Mucosa of rectum (tissue), 2 donors: ENCODE data around the gene CYTH4.
"Not testable (repeated sequence)": the region's sequence is repeated elsewhere in the genome, so short reads cannot be mapped to it uniquely, and the experiment has no call there.

Experiments used
- H3K27ac ChIP-seq, 2 donors: one replicate each; pipeline ENCODE4 v1.7.0; 2013; ENCODE audit warnings: inconsistent platforms in 2 of 2, low read depth in 2 of 2, low read length in 2 of 2
- H3K27me3 ChIP-seq, 2 donors: one replicate each; pipeline ENCODE4 v1.7.0; 2013; ENCODE audit warnings: low read length in 2 of 2; ENCODE audit not compliant: control insufficient read depth in 2 of 2, insufficient read depth in 2 of 2
- H3K36me3 ChIP-seq, 2 donors: one replicate each; pipeline ENCODE4 v1.7.0; 2013; ENCODE audit warnings: low read length in 2 of 2; ENCODE audit not compliant: control insufficient read depth in 2 of 2, insufficient read depth in 2 of 2
- H3K4me1 ChIP-seq, 2 donors: one replicate each; pipeline ENCODE4 v1.7.0; 2013; ENCODE audit warnings: low read length in 2 of 2, mild to moderate bottlenecking in 1 of 2; ENCODE audit not compliant: control insufficient read depth in 2 of 2, insufficient read depth in 2 of 2
- H3K4me3 ChIP-seq, 2 donors: one replicate each; pipeline ENCODE4 v1.7.0; 2013; ENCODE audit warnings: low read length in 2 of 2
- H3K9ac ChIP-seq, 2 donors: one replicate each; pipeline ENCODE4 v1.7.0; 2013; ENCODE audit warnings: low read length in 2 of 2, low read depth in 1 of 2, mild to moderate bottlenecking in 1 of 2
- H3K9me3 ChIP-seq, 2 donors: one replicate each; pipeline ENCODE4 v1.7.0; 2013; ENCODE audit warnings: low read length in 2 of 2; ENCODE audit not compliant: control insufficient read depth in 2 of 2
- donor health status: healthy.
- donor health status: Normal muscosa, but diverticular disease.

The CYTH4 gene

GRCh38 chr22:37282385-37282677 is at the start of gene CYTH4:
TSS of gene CYTH4 (plus strand) at chr22:37282508. CDS start at chr22:37282570, 62 bp downstream.
- Histone ChIP-seq H3K36me3 (no peaks in the 10 kb centered on the region), H3K9ac (peak within 1 kb of the TSS; percentile 34 to 80), H3K4me3 (peak within 1 kb of the TSS; percentile 66 to 76), H3K4me1 (no peaks in the 10 kb centered on the region), H3K27ac (peak within 1 kb of the TSS; percentile 40 to 81), H3K9me3 (no peaks in the 10 kb centered on the region), H3K27me3 (peaks cover 2 to 6% of the 10 kb centered on the region in 2 donors)

- peaks cover 16 to 35% of the 10 kb centered on the region in 2 donors for H3K4me1 ChIP-seq
- H3K27me3 ChIP-seq, H3K36me3 ChIP-seq, H3K4me3 ChIP-seq, H3K9me3 ChIP-seq, H3K9ac ChIP-seq, H3K27ac ChIP-seq: not testable (repeated sequence)
Observed at GRCh38 chr22:37233371-37233750, 48.9 kb upstream of the CYTH4 start.

GRCh38 chr22:37233751-37234631 is 48.3 kb upstream of the CYTH4 start:
- H3K27me3 ChIP-seq = no peaks in the 10 kb centered on the region
- no peak overlapping the region for H3K4me3 ChIP-seq
- H3K36me3 ChIP-seq = peaks cover 0 to 5% of the 10 kb centered on the region in 2 donors
- no peaks in the 10 kb centered on the region for H3K9me3 ChIP-seq
- H3K4me1 ChIP-seq = peaks cover 11 to 29% of the 10 kb centered on the region in 2 donors
- no peak overlapping the region for H3K27ac ChIP-seq
- H3K9ac ChIP-seq = no peak overlapping the region

- H3K9ac ChIP-seq = no peak overlapping the region
- H3K36me3 ChIP-seq = peaks cover 0 to 5% of the 10 kb centered on the region in 2 donors
- no peak overlapping the region for H3K4me3 ChIP-seq
- peaks cover 5 to 27% of the 10 kb centered on the region in 2 donors for H3K4me1 ChIP-seq
- no peak overlapping the region for H3K27ac ChIP-seq
- H3K27me3 ChIP-seq = no peaks in the 10 kb centered on the region
- no peaks in the 10 kb centered on the region for H3K9me3 ChIP-seq
Observed at GRCh38 chr22:37234736-37235711, 47.3 kb upstream of the CYTH4 start.

GRCh38 chr22:37235897-37236607 is 46.3 kb upstream of the CYTH4 start:
- H3K9me3 ChIP-seq = no peaks in the 10 kb centered on the region
- no peaks in the 10 kb centered on the region for H3K27me3 ChIP-seq
- peaks cover 0 to 5% of the 10 kb centered on the region in 2 donors for H3K36me3 ChIP-seq
- H3K4me3 ChIP-seq = no peak overlapping the region
- no peak overlapping the region for H3K27ac ChIP-seq
- no peak overlapping the region for H3K9ac ChIP-seq
- peaks cover 5 to 24% of the 10 kb centered on the region in 2 donors for H3K4me1 ChIP-seq

- Histone ChIP-seq H3K9me3 (no peaks in the 10 kb centered on the region), H3K27ac (no peak overlapping the region), H3K27me3 (no peaks in the 10 kb centered on the region), H3K4me3 (no peak overlapping the region), H3K4me1 (peaks cover under 1 to 28% of the 10 kb centered on the region in 2 donors), H3K36me3 (peaks cover 0 to 5% of the 10 kb centered on the region in 2 donors), H3K9ac (no peak overlapping the region)
Observed at GRCh38 chr22:37237371-37238268, 44.7 kb upstream of the CYTH4 start.

- Histone ChIP-seq H3K36me3 (peaks cover 0 to 5% of the 10 kb centered on the region in 2 donors), H3K27ac (no peak overlapping the region), H3K9me3 (no peaks in the 10 kb centered on the region), H3K4me1 (peaks cover 3 to 42% of the 10 kb centered on the region in 2 donors), H3K9ac (no peak overlapping the region), H3K4me3 (no peak overlapping the region), H3K27me3 (no peaks in the 10 kb centered on the region)
Observed at GRCh38 chr22:37239336-37240239, 42.7 kb upstream of the CYTH4 start.

- Histone ChIP-seq H3K4me1 (peaks cover 10 to 44% of the 10 kb centered on the region in 2 donors), H3K9ac (no peak overlapping the region)
Observed at GRCh38 chr22:37240240-37240940, 41.9 kb upstream of the CYTH4 start.

More at GRCh38 chr22:37240240-37240940, 41.9 kb upstream of the CYTH4 start:
- Histone ChIP-seq H3K36me3 (peaks cover 0 to 5% of the 10 kb centered on the region in 2 donors), H3K9me3 (no peaks in the 10 kb centered on the region), H3K27ac (peak overlapping the region in 1 of 2 donors; percentile 77), H3K27me3 (no peaks in the 10 kb centered on the region), H3K4me3 (no peak overlapping the region)
